Esophagus squamous epithelium (tissue), 4 donors: ENCODE data around the gene TPRG1.

Source experiments
- CTCF ChIP-seq, 6 experiments: fragments of 450-650 bp in 4 of 6; fragments of 200-600 bp in 2 of 6; sonication (generic) in 2 of 6; IDR thresholded peaks; one replicate each; pipeline ENCODE4 v1.5.1; 2016 to 2019; ENCODE audit warnings: antibody characterized with exemption in 6 of 6, mild to moderate bottlenecking in 4 of 6, moderate library complexity in 4 of 6
- POLR2A ChIP-seq, 4 donors: fragments of 450-650 bp; IDR thresholded peaks; one replicate each; pipeline ENCODE4 v1.6.1; 2017; ENCODE audit warnings: antibody characterized with exemption in 4 of 4, mild to moderate bottlenecking in 4 of 4, moderate library complexity in 3 of 4

GRCh38 chr3:189275182-189275581 lies 103.4 kb downstream of the TPRG1 start:
- no peak for TF ChIP-seq CTCF (IDR thresholded peaks at IDR 0.05)
- TF ChIP-seq POLR2A (IDR thresholded peaks at IDR 0.05): no peak
